SK-N-SH treated with all-trans-retinoic acid at 6 μM for 48 hours (cell line): Measurements from ENCODE around the gene BRD3.

Source experiments
- ARNTL ChIP-seq: fragments of 450-650 bp; formaldehyde crosslinking; IDR thresholded peaks from 2 replicates; pipeline ENCODE4 v1.5.0; 2020; ENCODE audit warnings: low read depth, mild to moderate bottlenecking, moderate library complexity, borderline replicate concordance
- BACH2 ChIP-seq: fragments of 250-450 bp; sonication (Bioruptor Pico); IDR thresholded peaks from 2 replicates; pipeline ENCODE4 v1.9.0; 2021; ENCODE audit warnings: mild to moderate bottlenecking, borderline replicate concordance
- CREB5 ChIP-seq: fragments of 250-450 bp; sonication (Bioruptor Pico); IDR thresholded peaks from 2 replicates; pipeline ENCODE4 v1.5.1; 2020; ENCODE audit warnings: low read depth, mild to moderate bottlenecking, moderate library complexity
- CSDC2 ChIP-seq: fragments of 250-450 bp; sonication (Bioruptor Pico); IDR thresholded peaks from 2 replicates; pipeline ENCODE4 v1.5.0; 2020; ENCODE audit warnings: mild to moderate bottlenecking, moderate library complexity
- ESRRG ChIP-seq: fragments of 250-450 bp; sonication (Bioruptor Pico); IDR thresholded peaks from 2 replicates; pipeline ENCODE4 v1.6.1; 2021; ENCODE audit warnings: mild to moderate bottlenecking
- ISL1 ChIP-seq: fragments of 250-450 bp; sonication (Bioruptor Pico); IDR thresholded peaks from 2 replicates; pipeline ENCODE4 v2.1.2; 2022; ENCODE audit warnings: mild to moderate bottlenecking, moderate library complexity
- PATZ1 ChIP-seq: fragments of 250-450 bp; sonication (Bioruptor Pico); IDR thresholded peaks from 2 replicates; pipeline ENCODE4 v1.8.0; 2020; ENCODE audit warnings: mild to moderate bottlenecking, moderate library complexity, borderline replicate concordance
- POU6F1 ChIP-seq: fragments of 250-450 bp; sonication (Bioruptor Pico); IDR thresholded peaks from 2 replicates; pipeline ENCODE4 v1.8.0; 2021; ENCODE audit warnings: low read depth, mild to moderate bottlenecking, moderate library complexity, borderline replicate concordance
- RARB ChIP-seq: fragments of 250-450 bp; sonication (Bioruptor Pico); IDR thresholded peaks from 2 replicates; pipeline ENCODE4 v1.8.0; 2021; ENCODE audit warnings: mild to moderate bottlenecking, moderate library complexity
- TCF4 ChIP-seq: fragments of 250-450 bp; sonication (Bioruptor Pico); IDR thresholded peaks from 2 replicates; pipeline ENCODE4 v1.8.0; 2021; ENCODE audit warnings: mild to moderate bottlenecking, moderate library complexity, borderline replicate concordance
- TOX ChIP-seq: fragments of 250-450 bp; sonication (Bioruptor Pico); IDR thresholded peaks from 2 replicates; pipeline ENCODE4 v1.8.0; 2021; ENCODE audit warnings: mild to moderate bottlenecking, moderate library complexity, borderline replicate concordance
- TSHZ2 ChIP-seq: fragments of 250-450 bp; sonication (Bioruptor Pico); IDR thresholded peaks from 2 replicates; pipeline ENCODE4 v1.5.0; 2020; ENCODE audit warnings: mild to moderate bottlenecking, moderate library complexity
- ZFP3 ChIP-seq: fragments of 250-450 bp; sonication (Bioruptor Pico); IDR thresholded peaks from 2 replicates; pipeline ENCODE4 v1.5.0; 2020; ENCODE audit warnings: mild to moderate bottlenecking, moderate library complexity
- ZNF565 ChIP-seq: fragments of 450-650 bp; formaldehyde crosslinking; conservative IDR thresholded peaks from 2 replicates; pipeline ENCODE4 v1.5.0; 2020; ENCODE audit warnings: low read depth, mild to moderate bottlenecking, moderate library complexity

GRCh38 chr9:134026981-134027380, 40.8 kb downstream of the BRD3 start:
- no peak for TF ChIP-seq TCF4
- no peak for TF ChIP-seq PATZ1 (CRISPR knock-in tag)
- TF ChIP-seq TOX, result no peak
- TF ChIP-seq BACH2, result no peak
- no peak for TF ChIP-seq ESRRG (CRISPR knock-in tag)
- TF ChIP-seq ARNTL (CRISPR knock-in tag), result no peak
- no peak for TF ChIP-seq CREB5
- TF ChIP-seq ZNF565 (CRISPR knock-in tag), result no peak
- no peak for TF ChIP-seq CSDC2 (CRISPR knock-in tag)
- no peak for TF ChIP-seq ISL1
- TF ChIP-seq TSHZ2 (CRISPR knock-in tag), result no peak
- TF ChIP-seq ZFP3 (CRISPR knock-in tag), result no peak
- TF ChIP-seq RARB (CRISPR knock-in tag), result no peak
- no peak for TF ChIP-seq POU6F1
